RWPE2 (cell line): Measurements from ENCODE around the gene SLC19A1.

Experiments used
- ATAC-seq: fragments of 200-7000 bp; cut with Tn5 transposase; 3 replicates; pipeline ENCODE4 v1.9.1; 2021; ENCODE audit warnings: low read depth
- DNase-seq: peaks from one replicate; pipeline ENCODE4 v3.0.0-alpha.2; 2020; ENCODE audit warnings: low spot score
- H3K27ac ChIP-seq: fragments of 450-650 bp; 2 replicates; pipeline ENCODE4 v1.5.1; 2017; ENCODE audit warnings: mild to moderate bottlenecking; ENCODE audit not compliant: poor library complexity, severe bottlenecking
- H3K27me3 ChIP-seq: fragments of 250-450 bp; sonication (Bioruptor Pico); 2 replicates; pipeline ENCODE4 v1.5.1; 2021; ENCODE audit warnings: mild to moderate bottlenecking, moderate library complexity; ENCODE audit not compliant: insufficient read depth, poor library complexity, severe bottlenecking
- H3K36me3 ChIP-seq: fragments of 250-450 bp; sonication (Bioruptor Pico); 2 replicates; pipeline ENCODE4 v1.5.1; 2020; ENCODE audit warnings: low read depth, mild to moderate bottlenecking, moderate library complexity
- H3K4me1 ChIP-seq: fragments of 250-450 bp; sonication (Bioruptor Pico); 2 replicates; pipeline ENCODE4 v1.5.1; 2021; ENCODE audit warnings: mild to moderate bottlenecking, moderate library complexity; ENCODE audit not compliant: insufficient read depth, poor library complexity, severe bottlenecking
- H3K4me3 ChIP-seq: fragments of 250-450 bp; sonication (Bioruptor Pico); 2 replicates; pipeline ENCODE4 v1.5.1; 2021; ENCODE audit warnings: mild to moderate bottlenecking, moderate library complexity; ENCODE audit not compliant: severe bottlenecking
- H3K9me3 ChIP-seq: fragments of 250-450 bp; sonication (Bioruptor Pico); 2 replicates; pipeline ENCODE4 v1.5.1; 2021; ENCODE audit warnings: mild to moderate bottlenecking, moderate library complexity; ENCODE audit not compliant: severe bottlenecking
- CTCF ChIP-seq: fragments of 450-650 bp; IDR thresholded peaks from one replicate; pipeline ENCODE4 v1.5.1; 2017; ENCODE audit warnings: mild to moderate bottlenecking, moderate library complexity; ENCODE audit not compliant: poor library complexity, severe bottlenecking

SLC19A1 gene

DNA sequence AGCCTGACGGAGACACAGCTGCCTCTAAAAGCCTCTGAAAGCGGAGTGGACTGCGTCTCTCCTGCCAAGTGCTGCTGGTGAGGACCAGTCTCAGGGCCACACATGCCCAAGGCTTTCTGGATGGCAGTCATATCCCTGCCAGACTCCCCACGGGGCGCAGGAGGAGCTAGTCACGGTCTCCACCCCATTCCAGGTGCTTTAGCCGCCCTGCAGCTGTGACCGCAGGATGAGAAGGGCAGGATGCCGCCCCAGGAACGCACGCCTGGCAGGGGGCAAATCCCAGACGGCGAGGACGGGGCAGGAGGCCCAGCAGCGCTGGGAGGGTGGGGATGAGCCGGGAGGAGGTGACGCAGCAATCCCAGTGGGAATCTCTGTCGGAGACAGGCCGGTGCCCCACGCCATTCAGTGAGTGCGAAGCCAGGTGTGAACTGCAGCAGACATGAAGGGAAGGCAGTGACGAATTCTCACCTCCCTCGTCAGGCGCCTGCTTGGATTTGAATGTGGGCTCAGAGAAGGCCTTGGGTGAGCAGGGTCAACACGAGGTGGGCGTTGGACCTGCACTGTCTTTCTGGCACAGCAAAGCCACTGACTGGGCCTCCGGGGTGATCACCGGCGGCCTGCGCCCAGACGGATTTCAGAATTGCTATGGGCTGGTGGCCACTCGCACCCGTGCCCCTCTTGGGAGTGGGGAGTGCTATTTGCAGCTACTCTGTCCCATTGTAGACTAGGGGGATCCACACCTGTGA is 38.5 kb upstream of the SLC19A1 start:
- no peaks in the 10 kb centered on the region for H3K36me3 ChIP-seq
- TF ChIP-seq CTCF: no peak
- no peak overlapping the region for H3K4me3 ChIP-seq
- no peaks in the 10 kb centered on the region for H3K9me3 ChIP-seq
- no peak overlapping the region for H3K27ac ChIP-seq
- H3K4me1 ChIP-seq: no peaks in the 10 kb centered on the region
- H3K27me3 ChIP-seq: no peaks in the 10 kb centered on the region
- DNase-seq (no peak), ATAC-seq (no peak)

GRCh38 chr21:45580181-45580575 is 37.9 kb upstream of the SLC19A1 start:
- H3K4me1 ChIP-seq: no peaks in the 10 kb centered on the region
- H3K27me3 ChIP-seq: no peaks in the 10 kb centered on the region
- H3K9me3 ChIP-seq: no peaks in the 10 kb centered on the region
- no peak for ATAC-seq
- no peaks in the 10 kb centered on the region for H3K36me3 ChIP-seq
- DNase-seq: no peak
- H3K4me3 ChIP-seq: no peak overlapping the region
- no peak for TF ChIP-seq CTCF
- no peak overlapping the region for H3K27ac ChIP-seq

GRCh38 chr21:45579383-45580180 is 37.3 kb upstream of the SLC19A1 start:
- Histone ChIP-seq H3K27me3 (no peaks in the 10 kb centered on the region), H3K36me3 (no peaks in the 10 kb centered on the region), H3K27ac (no peak overlapping the region), H3K9me3 (no peaks in the 10 kb centered on the region), H3K4me1 (no peaks in the 10 kb centered on the region), H3K4me3 (no peak overlapping the region)
- DNase-seq: no peak
- no peak for ATAC-seq
- no peak for TF ChIP-seq CTCF

- no peak overlapping the region for H3K27ac ChIP-seq
- DNase-seq: no peak
- H3K9me3 ChIP-seq: no peaks in the 10 kb centered on the region
- H3K4me1 ChIP-seq: no peaks in the 10 kb centered on the region
- ATAC-seq: no peak
- H3K36me3 ChIP-seq: no peaks in the 10 kb centered on the region
- TF ChIP-seq CTCF: no peak
- no peaks in the 10 kb centered on the region for H3K27me3 ChIP-seq
- no peak overlapping the region for H3K4me3 ChIP-seq
These were observed 36.7 kb upstream of the SLC19A1 start for GRCh38 chr21:45578811-45579381.
